Dedifferentiated amniotic fluid mesenchymal stem cell (primary cell): ENCODE data around the gene LHX4.

ENCODE experiments used
- DNase-seq: peaks from one replicate; pipeline ENCODE4 v3.0.0-alpha.2; 2016; ENCODE audit errors: extremely low spot score

Gene LHX4

DNA sequence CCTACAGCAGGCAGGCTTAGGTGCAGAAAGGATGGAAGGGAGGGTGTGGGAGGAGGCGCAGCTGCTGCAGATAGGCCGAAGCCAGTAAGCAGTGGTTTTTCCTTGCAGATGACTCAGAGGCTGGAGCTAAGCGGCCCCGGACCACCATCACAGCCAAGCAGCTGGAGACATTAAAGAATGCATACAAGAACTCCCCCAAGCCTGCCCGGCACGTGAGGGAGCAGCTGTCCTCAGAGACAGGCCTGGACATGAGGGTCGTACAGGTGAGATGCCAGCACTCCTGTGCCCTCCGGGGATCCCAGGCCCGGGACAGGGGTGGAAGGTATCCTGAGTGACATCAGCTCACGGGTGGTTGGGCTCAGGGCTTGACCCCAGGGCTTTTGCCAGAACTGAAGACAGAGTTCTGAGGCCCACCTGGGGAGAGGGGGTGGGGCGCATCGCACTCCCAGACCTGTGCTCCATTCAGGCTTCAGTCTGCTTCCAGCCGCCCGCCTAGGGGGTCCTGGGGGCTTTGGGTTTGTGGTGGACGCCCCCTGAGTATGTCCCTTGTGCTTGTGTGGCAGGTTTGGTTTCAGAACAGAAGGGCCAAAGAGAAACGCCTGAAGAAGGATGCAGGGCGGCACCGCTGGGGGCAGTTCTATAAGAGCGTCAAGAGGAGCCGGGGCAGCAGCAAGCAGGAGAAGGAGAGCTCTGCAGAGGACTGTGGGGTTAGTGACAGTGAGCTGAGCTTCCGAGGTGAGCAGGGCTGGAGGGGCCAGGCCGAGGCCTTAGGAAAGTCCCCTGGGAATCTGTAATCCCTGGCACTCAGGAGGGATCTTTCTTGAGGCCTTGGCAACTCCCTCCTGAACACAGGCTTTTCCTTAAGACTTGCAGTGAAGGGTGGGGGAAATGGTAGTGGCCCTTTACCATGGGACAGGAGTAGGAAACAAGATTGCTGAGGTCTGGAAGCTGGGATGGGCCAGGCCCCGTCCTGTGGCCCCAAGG lies 41.5 kb downstream of the LHX4 start:
- no peak for DNase-seq

GRCh38 chr1:180272395-180272794 lies 42.3 kb downstream of the LHX4 start:
- DNase-seq, result no peak

GRCh38 chr1:180273066-180273465 lies 43.0 kb downstream of the LHX4 start:
- DNase-seq, result no peak

GRCh38 chr1:180274221-180274620 lies 44.2 kb downstream of the LHX4 start:
- no peak for DNase-seq

DNA sequence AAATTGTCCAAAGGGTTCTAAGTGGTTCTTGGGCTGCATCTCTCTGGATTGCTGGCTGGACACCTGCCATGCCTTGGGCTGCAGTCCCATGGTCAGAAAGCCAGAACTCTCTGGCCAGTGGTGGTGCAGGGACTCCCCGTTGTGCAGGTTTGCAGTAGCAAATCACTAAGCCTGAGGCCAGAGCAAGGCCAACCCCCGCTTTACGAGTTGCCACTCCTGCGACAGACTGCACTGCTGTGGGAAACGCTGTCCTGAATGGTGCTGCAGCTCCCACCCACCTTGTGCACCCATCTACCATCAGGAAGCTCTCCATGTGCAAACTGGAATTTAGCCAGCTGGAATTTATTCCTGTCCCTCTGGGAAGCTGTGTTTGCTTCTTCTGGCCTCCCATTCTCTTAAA lies 45.7 kb downstream of the LHX4 start:
- DNase-seq, result no peak

DNA sequence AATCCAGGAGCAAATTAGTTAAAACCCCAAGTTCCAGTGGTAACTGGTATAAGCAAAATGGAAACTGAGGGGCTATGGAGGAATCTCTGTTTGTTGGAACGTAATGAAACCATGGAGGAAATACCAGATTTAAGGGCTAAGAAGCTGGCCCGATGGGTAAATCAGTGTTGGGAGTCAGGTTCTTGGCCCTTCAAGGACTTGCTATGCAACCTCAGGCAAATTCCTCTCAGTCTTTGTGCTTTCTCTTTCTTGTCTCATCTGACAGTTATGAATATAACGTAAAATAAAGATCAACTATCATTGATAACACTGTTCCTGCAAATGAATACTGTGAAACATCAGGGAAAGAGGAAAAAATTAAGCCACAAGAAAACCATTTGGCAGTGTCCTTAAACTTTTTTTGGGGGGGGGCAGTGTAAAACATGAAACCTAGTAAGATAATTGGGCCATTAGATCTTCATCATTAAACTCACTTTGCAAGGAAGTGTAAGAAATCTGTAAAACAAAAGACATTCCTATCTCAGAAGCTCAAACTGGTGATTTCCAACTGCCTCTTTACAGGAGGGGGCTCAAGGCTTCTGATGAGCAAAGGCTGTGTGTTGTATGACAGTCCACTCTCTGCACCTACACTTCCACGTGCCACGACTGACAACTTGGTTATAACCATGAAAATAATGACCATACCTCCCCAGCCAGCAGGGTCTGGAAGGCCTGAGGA lies 47.6 kb downstream of the LHX4 start:
- no peak for DNase-seq

DNA sequence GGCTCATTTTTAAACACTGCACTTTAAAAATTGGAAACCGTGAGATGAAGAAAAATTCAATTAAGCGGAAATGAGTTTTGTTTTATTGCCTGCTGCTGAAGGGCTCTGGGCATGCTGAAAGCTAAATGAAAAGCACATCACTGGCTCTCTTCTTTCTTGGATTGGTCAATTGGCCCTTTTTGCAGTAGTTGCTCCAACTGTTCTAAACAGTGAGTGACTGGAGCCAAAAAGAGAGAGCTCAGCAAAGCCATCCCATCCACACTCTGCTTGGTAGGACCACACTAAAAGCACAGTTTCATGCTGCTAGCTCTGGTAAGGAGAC lies 48.1 kb downstream of the LHX4 start:
- no peak for DNase-seq

- no peak for DNase-seq
Observed at GRCh38 chr1:180278596-180279395, 48.7 kb downstream of the LHX4 start.

DNA sequence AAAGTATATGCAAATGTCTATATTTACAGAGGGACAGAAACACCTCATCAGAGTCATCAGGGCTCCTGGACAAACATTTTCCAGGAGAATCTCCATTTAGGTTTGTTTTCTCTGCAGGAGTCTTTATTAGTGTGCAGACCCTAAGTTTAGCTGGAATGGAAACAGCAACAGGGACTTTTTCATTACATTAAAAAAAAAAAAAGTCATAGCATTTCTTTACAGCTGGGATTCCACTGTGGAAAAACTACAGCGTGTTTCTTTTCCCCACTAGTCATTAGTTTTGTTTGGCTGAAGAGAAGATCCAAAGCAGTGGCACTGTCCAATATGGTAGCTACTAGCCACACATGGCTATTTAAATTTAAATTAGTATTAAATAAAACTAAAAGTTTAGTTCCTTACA lies 49.6 kb downstream of the LHX4 start:
- DNase-seq, result no peak

DNA sequence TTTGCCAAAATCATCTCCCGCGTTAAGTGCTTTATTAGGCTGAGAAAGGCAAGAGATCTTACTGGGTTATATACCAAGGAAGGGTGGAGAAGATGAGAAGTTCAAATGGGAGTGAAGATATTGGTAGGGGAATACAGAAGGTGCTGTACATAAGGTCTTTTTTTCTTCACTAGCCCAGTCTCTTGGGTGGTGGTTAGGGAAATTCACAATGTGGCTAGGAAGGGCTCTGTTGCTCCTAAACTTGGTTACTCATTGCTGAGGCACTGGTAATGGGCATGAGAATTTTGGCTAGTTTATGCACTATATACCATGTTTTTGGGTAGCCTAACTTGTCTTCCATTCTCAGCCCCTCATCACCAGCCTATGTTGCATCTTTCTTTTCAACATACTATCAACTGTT lies 50.6 kb downstream of the LHX4 start:
- DNase-seq, result no peak

DNA sequence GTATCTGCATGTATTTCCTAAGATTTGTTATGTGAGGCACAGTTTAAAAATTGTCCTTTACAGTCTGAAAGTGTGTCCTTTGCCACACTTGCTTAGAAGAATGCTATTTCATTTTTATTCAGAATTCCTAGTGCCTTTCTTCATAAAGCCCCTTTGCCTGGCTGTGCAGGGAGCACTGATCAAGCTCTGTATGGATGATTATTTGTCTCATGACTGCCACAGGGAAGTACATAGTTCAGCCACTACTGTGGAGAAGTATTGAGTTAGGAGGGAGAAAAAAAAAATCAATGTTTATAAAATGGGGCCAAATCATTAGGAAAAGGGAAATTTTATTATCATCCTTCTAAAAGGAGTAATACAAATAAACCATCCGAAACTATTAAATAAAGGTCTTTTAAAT lies 51.4 kb downstream of the LHX4 start:
- DNase-seq, result no peak

GRCh38 chr1:180282401-180283044 lies 52.5 kb downstream of the LHX4 start:
- DNase-seq, result no peak

DNA sequence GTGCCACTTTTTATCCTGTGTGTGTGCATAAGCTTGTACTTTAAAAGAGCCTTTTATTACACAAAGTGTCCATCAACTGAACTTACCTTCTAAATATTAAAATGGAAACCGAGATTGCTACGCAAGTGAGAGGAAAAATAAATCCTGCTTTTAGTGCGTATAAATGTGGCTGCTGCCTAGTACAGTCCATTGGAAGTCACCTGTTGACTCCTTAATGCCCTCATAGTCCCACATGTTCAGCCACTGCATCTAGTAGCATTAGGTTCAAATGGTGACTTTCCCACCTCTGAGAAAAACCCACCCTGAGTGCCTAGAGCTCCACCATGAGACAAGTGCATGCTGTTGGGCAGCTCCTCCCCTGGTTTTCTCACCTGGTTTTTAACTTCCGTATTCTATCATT lies 53.0 kb downstream of the LHX4 start:
- no peak for DNase-seq

DNA sequence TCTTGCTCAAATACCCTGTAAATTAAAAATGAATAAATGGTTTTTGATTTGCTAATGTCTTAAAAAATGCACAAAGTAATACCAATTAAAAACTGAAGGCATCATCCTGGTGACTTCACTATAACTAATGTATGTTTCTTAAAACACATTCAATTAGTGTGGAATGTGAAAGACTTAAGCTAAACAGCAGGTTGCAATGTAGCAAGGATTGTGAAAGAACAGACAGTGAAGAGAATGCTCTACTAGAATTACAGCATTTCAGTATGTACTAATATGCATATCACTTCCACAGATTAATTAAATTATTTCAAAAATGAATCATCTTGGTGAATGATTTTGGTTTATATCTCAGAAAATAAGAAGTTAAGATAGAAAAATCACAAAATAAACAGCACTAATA lies 56.4 kb downstream of the LHX4 start:
- DNase-seq, result no peak

DNA sequence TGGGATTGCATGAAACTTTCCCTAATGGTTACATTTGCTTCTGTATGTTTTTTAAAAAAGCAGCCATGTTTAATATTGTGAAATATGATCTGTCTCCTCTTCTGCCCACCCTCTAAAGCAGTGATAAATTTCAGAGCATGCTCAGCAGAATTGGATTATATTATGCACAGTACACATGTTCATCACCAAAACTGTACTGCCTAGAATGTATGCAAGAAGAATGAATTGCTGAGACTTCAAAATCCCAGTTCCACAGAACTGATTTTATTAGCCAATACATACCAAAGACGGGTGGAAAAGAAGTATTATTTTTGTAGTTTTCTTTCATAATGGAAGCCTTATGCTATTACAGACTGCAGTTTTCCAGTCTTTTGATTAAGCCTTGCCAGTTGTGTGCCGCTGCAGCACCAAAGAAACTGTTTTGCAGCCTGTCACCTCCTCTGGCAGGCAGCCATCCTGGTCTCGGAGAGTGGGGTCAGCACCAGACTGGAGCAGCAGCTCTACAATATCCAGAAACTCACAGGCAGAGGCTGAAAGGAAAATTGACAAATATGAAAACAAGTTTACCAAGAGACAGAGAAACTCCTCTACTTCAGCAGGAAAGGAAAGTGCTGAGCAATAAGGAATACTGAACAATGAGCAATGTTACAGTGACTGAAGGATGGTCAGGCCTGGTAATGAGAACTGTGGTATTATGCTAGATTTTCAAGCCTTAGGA lies 58.1 kb downstream of the LHX4 start:
- DNase-seq, result no peak

- DNase-seq, result no peak
Observed at GRCh38 chr1:180288940-180289339, 58.9 kb downstream of the LHX4 start.

- DNase-seq, result no peak
Observed at GRCh38 chr1:180290265-180291001, 60.4 kb downstream of the LHX4 start.

GRCh38 chr1:180291004-180291403 lies 60.9 kb downstream of the LHX4 start:
- DNase-seq, result no peak

- no peak for DNase-seq
Observed at GRCh38 chr1:180294711-180295110, 64.6 kb downstream of the LHX4 start.

GRCh38 chr1:180295999-180296398 lies 65.9 kb downstream of the LHX4 start:
- no peak for DNase-seq
